Fibroblast of upper back skin (primary cell): ENCODE data around the gene AGBL1.

Source experiments
- DNase-seq: peaks from one replicate; pipeline ENCODE4 v3.0.0-alpha.2; 2013

The AGBL1 gene

DNA sequence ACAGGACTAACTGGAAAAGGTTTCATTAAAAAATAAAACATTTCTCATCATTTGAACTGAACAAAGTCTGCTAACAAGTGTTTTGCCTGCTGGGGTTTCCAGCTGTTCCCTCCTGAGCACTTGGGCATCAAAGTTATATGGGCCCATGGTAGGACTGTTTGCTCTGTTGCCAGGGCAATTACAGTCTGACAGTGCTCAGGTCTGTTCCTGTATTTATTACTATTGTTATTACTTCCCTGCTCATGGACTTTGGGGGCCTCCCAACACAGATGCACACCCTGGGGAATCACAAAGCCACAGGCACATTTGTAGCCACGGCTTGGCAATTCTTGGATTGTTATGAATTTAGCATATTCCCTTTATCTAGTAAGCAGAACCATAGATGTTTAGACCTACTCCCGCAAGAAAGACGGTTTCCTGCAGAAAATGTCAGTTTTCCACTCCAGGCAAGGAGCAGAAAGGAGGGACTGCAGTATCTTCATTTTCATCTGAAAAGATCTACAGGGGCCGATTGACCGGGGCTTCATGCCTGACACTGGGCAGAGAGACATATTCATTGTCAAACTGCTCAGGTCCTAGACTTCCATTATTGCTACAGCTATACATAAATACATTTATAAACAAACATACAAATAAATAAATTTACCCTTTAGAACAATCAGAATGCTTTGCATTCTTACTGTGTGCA, 580.2 kb downstream of the AGBL1 start:
- DNase-seq = no peak

GRCh38 chr15:86661580-86661979, 581.9 kb downstream of the AGBL1 start:
- DNase-seq = no peak

DNA sequence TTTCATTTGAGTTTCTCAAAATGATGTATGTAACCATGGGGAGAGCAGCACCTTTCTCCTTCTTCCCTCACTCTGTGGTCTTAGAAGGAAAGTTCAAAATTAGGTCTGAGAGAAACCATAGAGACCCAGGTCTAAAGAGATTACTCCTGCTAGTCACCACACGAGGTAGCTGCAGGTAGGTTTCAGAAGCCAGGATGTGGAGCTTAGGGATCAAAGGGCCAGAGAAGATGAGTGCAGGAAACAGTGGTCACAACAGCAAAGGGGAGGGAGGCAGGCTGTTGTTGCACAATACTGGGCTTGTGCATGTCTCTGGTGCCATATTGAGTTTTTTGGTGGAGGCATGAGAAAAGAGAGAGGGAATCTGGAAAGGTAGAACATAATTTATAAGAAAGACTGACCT, 583.6 kb downstream of the AGBL1 start:
- no peak for DNase-seq

- no peak for DNase-seq
These were observed 584.3 kb downstream of the AGBL1 start for GRCh38 chr15:86663979-86664378.

- no peak for DNase-seq
These were observed 584.9 kb downstream of the AGBL1 start for GRCh38 chr15:86664581-86664980.

DNA sequence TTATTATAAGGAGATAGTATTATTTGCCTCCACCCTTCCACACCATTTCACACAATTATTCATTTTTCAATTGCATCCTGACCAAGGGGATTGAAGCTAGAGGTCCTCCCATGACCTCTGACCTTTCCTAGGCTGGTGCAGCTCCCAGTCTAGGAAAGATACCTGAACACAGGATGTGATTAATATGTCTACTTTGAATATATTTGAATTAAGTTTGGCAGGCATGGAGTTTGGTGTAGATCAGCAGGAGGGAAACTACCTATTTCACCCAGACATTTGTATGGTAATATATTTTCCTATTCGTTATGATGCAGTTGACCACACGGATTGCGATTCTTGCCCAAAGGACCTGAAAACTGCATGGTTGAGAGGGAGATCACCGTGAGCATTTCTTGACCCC, 596.3 kb downstream of the AGBL1 start:
- DNase-seq = no peak

GRCh38 chr15:86677278-86677677, 597.6 kb downstream of the AGBL1 start:
- DNase-seq = no peak

DNA sequence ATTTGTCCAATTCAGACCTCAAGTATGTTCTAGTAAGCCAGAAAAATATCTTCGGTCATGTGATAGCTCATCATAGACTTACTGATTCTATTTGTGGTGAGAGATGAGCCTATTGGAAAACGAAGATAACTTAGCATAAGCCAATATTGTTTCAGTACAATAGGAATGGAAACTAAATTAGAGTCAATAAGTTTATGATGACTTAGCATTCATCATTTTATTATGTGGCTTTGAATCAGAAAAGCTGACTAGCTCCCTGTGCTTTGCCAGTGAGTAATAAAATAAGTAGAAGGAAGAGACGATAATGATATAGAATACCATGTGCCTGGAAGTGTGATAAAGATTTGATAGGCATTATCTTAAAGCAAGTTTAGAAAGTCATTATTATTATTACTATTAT, 605.6 kb downstream of the AGBL1 start:
- no peak for DNase-seq

- no peak for DNase-seq
These were observed 609.3 kb downstream of the AGBL1 start for GRCh38 chr15:86689006-86689405.

DNA sequence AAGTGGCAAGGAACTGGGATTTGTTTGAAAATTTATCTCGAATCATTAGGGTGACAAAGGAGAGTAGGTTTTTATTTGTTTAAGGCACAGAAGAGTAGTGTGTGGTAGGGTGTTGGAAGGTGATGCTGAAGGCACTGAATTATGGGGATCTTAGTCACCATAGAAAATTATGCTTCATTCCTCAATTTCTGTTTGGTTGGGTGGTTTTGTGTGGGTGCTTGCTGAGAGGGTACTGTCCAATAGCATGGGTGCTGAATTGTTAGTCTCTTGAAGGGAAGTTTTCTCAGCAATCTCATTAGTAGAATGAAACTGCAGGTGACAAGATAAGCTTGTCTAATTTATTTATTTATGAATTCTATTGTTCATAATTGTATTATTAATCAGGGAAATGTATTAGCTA, 610.9 kb downstream of the AGBL1 start:
- no peak for DNase-seq

- no peak for DNase-seq
These were observed 611.5 kb downstream of the AGBL1 start for GRCh38 chr15:86691091-86691663.

- DNase-seq = no peak
These were observed 621.4 kb downstream of the AGBL1 start for GRCh38 chr15:86700864-86701610.

DNA sequence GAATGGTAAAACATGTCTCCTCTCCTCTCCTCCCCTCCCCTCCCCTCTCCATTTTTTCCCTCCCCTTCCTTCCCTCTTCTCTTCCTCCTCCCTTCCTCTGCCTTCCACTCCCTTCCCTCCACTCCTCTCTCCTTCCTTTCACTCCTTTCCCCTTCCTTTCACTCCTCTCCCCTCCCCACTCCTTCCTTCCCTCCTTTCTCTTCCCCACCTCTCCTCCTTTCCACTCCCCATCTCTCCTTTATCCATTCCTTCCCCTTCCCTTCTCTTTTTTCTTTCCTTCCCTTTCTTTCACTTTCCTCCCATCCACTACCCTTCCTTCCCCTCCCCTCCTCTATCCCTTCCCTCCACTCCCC, 621.9 kb downstream of the AGBL1 start:
- DNase-seq = no peak

DNA sequence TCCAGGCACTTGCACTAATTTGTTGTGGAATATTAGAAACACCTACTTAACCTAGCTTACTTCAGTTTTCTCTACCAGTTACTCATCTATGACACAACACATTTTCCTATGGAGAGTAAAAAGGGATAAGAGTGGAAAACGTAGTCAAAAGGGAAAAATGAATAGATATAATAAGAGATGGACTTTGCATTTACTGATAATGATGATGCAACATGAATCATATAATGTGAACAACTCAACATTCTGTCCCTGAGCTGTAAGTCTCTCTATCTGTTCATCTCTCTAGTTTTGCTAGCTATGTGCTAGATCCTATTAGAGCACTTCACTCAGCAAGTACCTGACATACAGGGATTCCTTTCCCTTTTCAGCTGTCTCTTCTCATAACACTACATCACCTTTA, 627.1 kb downstream of the AGBL1 start:
- DNase-seq = no peak

DNA sequence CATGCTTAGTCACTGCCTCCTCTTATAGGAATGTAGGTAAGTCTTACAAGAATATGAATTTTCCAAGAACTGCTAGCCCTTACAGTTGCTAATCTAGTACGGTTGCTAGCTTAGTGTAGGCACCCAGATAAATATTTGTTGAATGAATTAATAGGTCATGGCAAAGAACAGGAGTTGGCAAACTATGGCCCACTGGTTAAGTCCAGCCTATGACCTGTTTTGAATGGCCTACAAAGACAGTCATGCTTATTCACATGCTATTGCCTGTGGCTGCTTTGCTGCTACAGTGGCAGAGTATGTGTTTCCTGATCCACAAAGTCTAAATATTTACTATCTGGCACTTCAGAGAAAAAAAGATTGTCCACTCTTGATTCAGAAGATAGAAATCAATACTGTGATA, 631.8 kb downstream of the AGBL1 start:
- DNase-seq = no peak

DNA sequence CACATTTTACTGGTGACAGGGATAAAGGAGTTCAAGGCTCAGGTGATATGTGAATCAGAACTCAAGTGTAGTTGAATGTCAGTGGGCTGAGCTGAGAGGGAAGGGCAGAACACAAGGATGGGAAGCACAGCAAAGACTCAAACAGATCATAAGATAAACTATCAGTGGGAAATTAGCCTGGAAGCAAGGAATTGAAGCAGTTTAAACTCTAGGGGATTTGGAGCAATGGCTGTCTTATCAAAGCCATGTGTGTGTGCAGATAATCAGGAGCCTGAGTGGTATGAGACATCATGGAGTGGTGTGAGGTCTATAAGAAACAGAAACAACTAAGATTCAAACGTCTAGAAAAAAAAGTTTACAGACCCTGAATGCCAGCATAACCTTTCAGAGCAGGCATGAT, 634.6 kb downstream of the AGBL1 start:
- DNase-seq = no peak

DNA sequence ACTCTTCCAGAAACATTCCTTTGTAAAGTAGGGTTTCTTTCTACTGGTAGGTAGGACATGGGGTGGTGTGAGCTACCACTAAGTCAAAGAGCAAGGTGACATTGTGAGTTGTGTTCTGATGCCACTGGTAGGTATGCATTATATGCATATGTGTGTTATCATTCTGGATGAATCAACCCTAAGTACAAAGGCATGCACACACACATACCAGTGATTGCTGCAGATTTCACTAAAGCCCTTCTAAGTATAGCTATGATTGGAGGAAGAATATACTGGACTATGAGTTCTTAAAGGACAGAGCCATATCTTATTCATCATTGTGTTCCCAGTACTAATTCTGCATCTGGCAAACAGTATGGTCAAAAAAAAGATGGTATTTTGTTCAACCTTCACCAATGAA, 646.0 kb downstream of the AGBL1 start:
- no peak for DNase-seq

DNA sequence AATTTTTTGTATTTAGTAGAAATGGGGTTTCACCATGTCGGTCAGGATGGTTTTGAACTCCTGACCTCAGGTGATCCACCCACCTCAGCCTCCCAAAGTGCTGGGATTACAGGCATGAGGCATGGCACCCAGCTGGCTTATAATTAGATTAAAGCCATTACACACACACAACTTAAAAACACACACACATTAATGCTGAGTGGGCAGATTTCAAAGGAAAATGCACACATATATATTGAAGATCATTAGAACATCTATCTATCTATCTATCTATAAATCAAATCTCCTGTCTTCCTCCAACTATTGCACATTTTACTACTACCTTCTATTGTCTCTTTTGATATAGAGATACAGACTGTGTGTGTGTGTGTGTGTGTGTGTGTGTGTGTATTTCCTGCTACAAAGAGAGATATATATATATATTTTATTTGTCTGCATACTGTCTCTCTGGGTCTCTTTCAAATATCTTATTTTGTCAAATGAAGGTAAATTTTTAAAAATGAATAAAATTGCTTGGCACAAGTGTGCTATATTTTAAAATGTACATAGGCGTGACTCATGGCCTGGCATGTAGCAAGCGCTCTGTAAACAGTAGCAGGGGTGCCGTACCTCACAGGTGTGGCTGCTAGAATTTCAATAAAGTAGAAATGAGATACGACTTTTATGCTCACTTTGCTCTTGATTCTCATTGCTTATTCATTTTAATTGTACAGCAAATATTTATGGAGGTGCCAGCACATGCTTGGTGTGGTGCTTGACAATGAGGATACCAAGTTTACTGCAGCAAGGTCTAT, 655.8 kb downstream of the AGBL1 start:
- DNase-seq = no peak

- DNase-seq = no peak
These were observed 662.2 kb downstream of the AGBL1 start for GRCh38 chr15:86741917-86742316.

GRCh38 chr15:86743283-86743903, 663.7 kb downstream of the AGBL1 start:
- DNase-seq = no peak

DNA sequence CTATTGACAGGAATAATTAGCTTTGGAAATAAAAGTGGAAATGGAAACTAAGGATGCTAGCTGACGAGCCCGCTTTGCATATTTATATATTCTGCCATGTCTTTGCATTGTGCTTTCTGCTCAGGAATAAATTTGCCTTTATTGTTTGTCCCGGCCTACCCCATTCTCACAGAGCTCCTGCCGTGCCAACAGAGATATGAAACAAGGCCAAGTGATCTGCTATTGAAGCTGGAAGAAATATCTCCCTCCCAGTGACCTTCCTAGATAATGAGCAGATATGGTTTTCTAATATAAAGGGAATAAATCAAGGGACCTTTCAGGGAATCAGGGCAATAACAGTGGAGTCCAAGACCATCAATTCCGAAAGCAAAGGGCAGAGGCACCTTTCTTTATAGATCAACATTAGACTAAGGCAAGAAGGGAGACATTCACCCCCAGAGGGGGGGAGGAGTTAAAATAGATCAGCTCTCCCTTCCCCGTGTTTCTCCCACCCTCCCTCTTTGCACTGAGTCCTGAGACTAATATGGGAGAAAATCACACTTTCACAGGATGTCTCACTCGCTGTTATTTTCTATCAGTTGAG, 664.6 kb downstream of the AGBL1 start:
- no peak for DNase-seq

DNA sequence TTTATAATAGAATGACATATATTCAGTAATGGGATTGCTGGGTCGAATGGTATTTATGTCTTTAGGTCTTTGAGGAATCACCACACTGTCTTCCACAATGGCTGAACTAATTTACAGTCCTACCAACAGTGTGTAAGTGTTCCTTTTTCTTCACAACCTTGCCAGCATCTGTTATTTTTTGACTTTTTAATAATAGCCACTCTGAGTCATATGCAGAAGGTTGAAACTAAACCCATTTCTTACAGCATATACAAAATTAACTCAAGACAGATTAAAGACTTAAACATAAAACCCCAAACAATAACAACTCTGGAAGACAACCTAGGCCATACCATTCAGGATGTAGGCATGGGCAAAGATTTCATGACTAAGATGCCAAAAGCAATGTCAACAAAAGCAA, 671.4 kb downstream of the AGBL1 start:
- no peak for DNase-seq

GRCh38 chr15:86754846-86755245, 675.2 kb downstream of the AGBL1 start:
- DNase-seq = no peak
